H1 (cell line): ENCODE data around the gene ATG16L1. TPM values are rescaled to one million over a fixed set of nuclear protein-coding genes. Genes with fewer than 3 reads are reported as not detected.

ENCODE experiments used
- GTF2F1 ChIP-seq: IDR thresholded peaks from 2 replicates; pipeline ENCODE4 v1.6.1; 2012; ENCODE audit warnings: low read depth, low read length, improper control_type of control experiment, borderline replicate concordance
- SAP30 ChIP-seq: fragments of 300-600 bp; sonication (generic); IDR thresholded peaks from 2 replicates; pipeline ENCODE4 v1.7.1; 2012; ENCODE audit warnings: low read length, moderate library complexity, mild to moderate bottlenecking, inconsistent platforms; ENCODE audit not compliant: insufficient read depth, insufficient replicate concordance
- polyA plus RNA-seq, 7 experiments: library from polyadenylated mRNA; depleted of rRNA in 3 of 7; stranded (reverse) in 5 of 7; unstranded in 2 of 7; fragments of >200 nt in 5 of 7; fragments of 200-250 nt in 2 of 7; gene quantifications; 1 replicate in 5 of 7; 2 replicates in 1 of 7; 4 replicates in 1 of 7; pipeline versions ENCODE4 v1.2.1 to v1.2.3, GENCODE V29; 2011 to 2013; ENCODE audit warnings: missing spikeins in 2 of 7, mixed read lengths in 2 of 7
- total RNA-seq: library from RNA; stranded (reverse); fragmentation: NEBNext Ultra II Directional; extraction: Animal tissue kit (Norgen Biotek cat#: 25700); gene quantifications from 2 replicates; pipeline ENCODE4 v1.2.1, GENCODE V29; 2021

The ATG16L1 gene
- total and polyA plus RNA-seq, 2 of the 8 experiments (the other 6 are each of a cell fraction or from before 2014, with no cell fraction given): 18.3 to 31.0 TPM

- no peak for TF ChIP-seq GTF2F1
- no peak for TF ChIP-seq SAP30
These were observed 73.8 kb downstream of the ATG16L1 start (continued) for GRCh38 chr2:233325256-233325655.
